Brain microvascular endothelial cell (primary cell): ENCODE data around the gene KLHL22.
"Not testable (repeated sequence)": the region's sequence is repeated elsewhere in the genome, so short reads cannot be mapped to it uniquely, and the experiment has no call there.

Experiments
- DNase-seq: peaks from one replicate; pipeline ENCODE4 v3.0.0-alpha.2; 2020
- H3K27ac ChIP-seq: fragments of 250-450 bp; sonication (Bioruptor Pico); 2 replicates; pipeline ENCODE4 v1.5.1; 2020; ENCODE audit warnings: mild to moderate bottlenecking, moderate library complexity
- H3K27me3 ChIP-seq: fragments of 250-450 bp; sonication (Bioruptor Pico); replicated peaks from 2 replicates; pipeline ENCODE4 v1.5.1; 2020; ENCODE audit warnings: mild to moderate bottlenecking
- H3K36me3 ChIP-seq: fragments of 250-450 bp; sonication (Bioruptor Pico); replicated peaks from 2 replicates; pipeline ENCODE4 v1.5.1; 2020; ENCODE audit warnings: mild to moderate bottlenecking
- H3K4me3 ChIP-seq: 2 replicates; pipeline ENCODE4 v1.5.1; 2011; ENCODE audit warnings: low read depth, mild to moderate bottlenecking, control low read depth, low read length, moderate library complexity
- in situ Hi-C: cut with HindIII; loops from 2 replicates; pipeline ENCODE4 v1.10.0; 2017; ENCODE audit warnings: low sequenced_read_pairs, low pct_ligation_motif_present
- TF ChIP-seq, protein P1 (sequence below): IDR thresholded peaks from 2 replicates; pipeline ENCODE4 v1.5.1; 2011; ENCODE audit warnings: low read depth, mild to moderate bottlenecking, moderate library complexity, low read length, control low read depth, inconsistent platforms; ENCODE audit errors: missing control alignments

Gene KLHL22

DNA sequence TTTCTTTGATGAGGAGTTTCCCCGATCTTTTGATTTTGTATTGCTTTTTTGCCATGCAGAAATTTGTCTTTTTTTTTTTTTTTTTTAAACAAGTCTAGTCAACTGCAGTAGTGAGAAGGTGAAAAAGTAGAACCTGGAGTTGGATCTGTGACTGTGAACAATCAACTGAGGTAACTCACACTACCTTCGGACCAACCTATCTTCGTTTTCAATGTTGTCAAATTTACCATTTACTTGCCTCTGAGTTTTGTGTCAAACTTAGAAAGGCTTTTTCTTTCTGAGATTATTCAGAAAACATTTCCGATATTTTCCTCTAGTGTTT is 20.5 kb downstream of the KLHL22 start:
- TF ChIP-seq, protein P1, sequence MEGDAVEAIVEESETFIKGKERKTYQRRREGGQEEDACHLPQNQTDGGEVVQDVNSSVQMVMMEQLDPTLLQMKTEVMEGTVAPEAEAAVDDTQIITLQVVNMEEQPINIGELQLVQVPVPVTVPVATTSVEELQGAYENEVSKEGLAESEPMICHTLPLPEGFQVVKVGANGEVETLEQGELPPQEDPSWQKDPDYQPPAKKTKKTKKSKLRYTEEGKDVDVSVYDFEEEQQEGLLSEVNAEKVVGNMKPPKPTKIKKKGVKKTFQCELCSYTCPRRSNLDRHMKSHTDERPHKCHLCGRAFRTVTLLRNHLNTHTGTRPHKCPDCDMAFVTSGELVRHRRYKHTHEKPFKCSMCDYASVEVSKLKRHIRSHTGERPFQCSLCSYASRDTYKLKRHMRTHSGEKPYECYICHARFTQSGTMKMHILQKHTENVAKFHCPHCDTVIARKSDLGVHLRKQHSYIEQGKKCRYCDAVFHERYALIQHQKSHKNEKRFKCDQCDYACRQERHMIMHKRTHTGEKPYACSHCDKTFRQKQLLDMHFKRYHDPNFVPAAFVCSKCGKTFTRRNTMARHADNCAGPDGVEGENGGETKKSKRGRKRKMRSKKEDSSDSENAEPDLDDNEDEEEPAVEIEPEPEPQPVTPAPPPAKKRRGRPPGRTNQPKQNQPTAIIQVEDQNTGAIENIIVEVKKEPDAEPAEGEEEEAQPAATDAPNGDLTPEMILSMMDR: no peak
- in situ Hi-C loops: no loop called here

DNA sequence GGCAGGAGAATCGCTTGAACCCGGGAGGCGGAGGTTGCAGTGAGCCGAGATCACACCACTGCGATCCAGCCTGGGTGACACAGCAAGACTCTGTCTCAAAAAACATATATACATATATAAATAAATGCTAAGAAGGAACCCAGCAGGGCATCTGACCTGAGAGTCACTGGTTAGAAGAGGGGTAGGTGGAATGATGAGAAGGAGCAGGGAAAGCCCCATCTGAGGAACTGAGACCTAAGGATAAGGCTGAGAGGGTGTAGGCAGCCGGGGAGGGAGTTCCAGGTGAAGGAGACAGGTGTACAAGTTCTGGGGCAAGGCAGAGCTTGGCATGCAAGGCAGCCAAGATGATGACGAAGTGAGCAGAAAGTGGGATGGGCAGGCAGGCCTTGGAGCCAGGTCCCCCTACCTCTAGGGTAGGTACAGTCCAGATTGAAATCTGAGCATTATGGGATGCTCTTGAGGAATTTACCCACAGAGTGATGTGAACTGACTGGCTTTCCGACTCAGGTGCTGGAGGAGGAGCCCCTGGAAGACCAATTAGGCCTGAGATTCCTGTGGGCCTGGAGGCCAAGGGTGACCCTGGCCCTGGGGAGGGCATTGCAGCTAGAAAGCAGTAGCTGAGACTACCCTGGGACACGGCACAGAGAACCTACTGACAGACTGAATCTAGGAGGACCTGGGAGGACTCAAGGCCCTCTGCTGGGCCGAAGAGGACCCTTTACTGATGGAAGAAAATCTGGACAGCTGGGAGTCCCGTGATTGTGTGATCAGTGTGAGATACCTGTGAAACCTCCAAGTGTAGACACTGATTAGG is 22.8 kb downstream of the KLHL22 start:
- H3K4me3 ChIP-seq: no peak overlapping the region
- no peak overlapping the region for H3K27ac ChIP-seq
- in situ Hi-C loops: no loop called here
- H3K27me3 ChIP-seq: no peaks in the 10 kb centered on the region
- TF ChIP-seq, protein P1: no peak
- no peak for DNase-seq
- peaks cover 11% of the 10 kb centered on the region for H3K36me3 ChIP-seq

More for the DNA sequence above, 20.5 kb downstream of the KLHL22 start:
- Histone ChIP-seq H3K27ac (no peak overlapping the region), H3K27me3 (no peaks in the 10 kb centered on the region), H3K36me3 (peaks cover 11% of the 10 kb centered on the region), H3K4me3 (no peak overlapping the region)
- DNase-seq: no peak

DNA sequence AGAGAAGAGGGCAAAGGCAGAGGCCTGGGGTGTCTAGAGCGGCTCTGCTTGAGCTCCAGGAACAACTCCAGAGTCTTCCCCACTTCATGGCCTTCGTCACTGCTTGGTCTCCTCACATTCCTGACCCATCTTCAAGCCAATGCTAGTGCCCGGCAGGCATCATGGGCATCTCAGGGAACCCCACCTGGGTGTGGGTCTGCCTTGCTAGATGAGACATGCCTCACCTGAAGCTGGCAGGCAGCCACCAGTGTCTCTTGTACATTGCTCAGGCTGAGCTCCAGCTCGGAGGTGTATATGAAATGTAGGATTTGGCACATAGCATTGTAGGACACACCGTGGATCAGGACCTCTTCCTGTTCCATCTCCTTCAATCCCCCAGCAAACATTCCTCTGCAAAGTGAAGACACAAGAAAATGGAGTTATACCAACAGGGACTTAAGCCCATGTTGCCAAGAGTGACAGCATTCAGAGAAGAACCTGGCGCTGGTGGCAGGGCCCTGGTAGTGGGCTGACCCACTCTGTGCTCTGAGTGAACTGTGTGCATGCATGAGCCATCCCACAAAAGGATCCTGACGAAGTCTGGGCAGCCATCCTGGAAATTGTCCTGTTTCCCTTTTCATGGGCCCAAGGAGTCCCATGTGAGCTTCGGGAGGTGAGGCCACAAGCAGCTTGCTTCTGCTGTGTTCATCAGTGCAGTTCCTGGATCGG is 24.3 kb downstream of the KLHL22 start:
- in situ Hi-C loops: no loop called here

DNA sequence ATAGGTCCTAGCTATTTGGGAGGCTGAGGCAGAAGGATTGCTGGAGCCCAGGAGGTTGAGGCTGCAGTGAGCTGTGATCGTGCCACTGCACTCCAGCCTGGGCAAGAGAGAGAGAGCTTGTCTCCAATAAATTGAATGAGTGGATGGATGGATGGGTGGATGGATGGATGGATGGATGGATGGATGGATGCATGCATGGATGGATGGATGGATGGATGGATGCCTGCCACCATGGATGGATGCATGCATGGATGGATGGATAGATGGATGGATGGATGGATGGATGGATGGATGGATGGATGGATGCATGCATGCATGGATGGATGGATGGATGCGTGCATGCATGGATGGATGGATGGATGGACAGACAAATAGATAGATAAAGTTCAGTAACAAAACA is 25.1 kb downstream of the KLHL22 start:
- H3K36me3 ChIP-seq: peaks cover 11% of the 10 kb centered on the region
- H3K4me3 ChIP-seq, in situ Hi-C loops, H3K27me3 ChIP-seq, DNase-seq, H3K27ac ChIP-seq: not testable (repeated sequence)

More for the DNA sequence above, 24.3 kb downstream of the KLHL22 start:
- H3K4me3 ChIP-seq: no peak overlapping the region
- TF ChIP-seq, protein P1: no peak
- H3K27me3 ChIP-seq: no peaks in the 10 kb centered on the region
- DNase-seq: no peak
- peaks cover 11% of the 10 kb centered on the region for H3K36me3 ChIP-seq
- H3K27ac ChIP-seq: no peak overlapping the region

DNA sequence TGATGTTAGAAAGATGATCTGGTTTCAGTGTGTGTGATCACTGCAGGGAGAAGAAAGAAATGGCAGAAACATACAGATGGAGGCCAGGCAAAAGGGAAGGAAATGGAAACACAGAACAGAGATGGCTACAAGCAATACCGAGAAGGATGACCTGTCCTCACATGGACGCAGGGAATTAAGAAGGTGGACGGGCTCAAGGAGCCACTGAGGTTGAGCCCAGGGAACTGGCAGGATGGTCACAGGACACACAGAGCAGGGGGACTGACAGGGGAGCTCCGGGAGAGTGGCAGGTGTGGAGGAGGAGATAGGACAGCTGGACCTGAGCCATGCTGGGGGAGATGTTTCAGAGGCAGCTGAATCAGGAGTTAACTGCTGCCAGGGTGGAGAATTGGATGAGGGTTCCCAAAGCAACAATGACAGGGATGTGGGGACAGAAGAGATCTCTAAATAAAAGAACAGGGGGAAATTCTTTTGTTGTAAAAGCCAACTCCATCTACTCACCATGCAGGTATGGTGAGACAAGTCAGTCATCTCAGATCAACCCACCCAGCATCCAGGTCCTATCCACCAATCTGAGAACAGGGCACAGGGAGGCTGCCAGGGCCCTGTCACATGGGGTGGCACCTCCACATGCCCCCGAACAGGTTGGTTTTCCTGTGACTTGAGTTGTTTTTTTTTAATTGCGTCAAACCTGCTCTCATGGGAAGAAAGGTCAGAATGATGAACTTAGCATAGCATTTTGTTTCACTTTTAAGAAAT is 26.3 kb downstream of the KLHL22 start:
- Histone ChIP-seq H3K36me3 (peaks cover 15% of the 10 kb centered on the region), H3K27ac (no peak overlapping the region), H3K27me3 (no peaks in the 10 kb centered on the region), H3K4me3 (no peak overlapping the region)
- DNase-seq: no peak
- in situ Hi-C loops: no loop called here
- TF ChIP-seq, protein P1: no peak

DNA sequence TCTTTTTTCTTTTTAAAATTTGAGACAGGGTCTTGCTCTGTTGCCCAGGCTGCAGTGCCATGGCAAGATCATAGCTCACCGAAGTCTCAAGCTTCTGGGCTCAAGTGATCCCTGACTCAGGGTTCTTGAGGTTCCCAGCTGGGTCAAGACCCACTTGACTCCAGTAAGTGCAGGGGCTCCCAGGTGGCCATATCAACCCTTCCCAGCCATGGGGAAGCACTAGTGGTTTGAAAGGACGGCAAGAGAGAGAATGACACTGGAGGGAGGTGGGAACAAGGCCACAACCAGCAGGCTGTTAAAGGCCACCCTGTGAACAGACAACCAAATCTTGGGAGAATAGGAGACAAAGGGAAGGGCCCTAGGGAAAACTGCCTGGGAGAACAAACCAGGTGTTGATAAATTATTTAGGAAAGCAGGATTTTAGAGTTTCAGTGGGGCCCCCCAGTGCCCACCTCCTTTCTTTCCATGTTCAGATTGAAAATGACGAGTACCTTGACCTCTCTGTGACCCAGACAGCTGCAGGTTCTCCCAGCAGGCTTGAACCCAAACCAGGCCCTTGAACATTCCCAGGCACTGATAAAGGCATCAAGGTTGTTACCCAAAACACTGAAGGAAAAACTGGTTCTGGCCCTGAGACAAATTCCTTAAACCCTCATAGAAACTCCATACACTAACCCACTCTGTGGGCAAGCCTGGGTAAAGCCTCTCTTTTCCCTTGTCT is 28.8 kb downstream of the KLHL22 start:
- Histone ChIP-seq H3K4me3 (no peak overlapping the region), H3K27ac (no peak overlapping the region), H3K36me3 (peaks cover 21% of the 10 kb centered on the region), H3K27me3 (no peaks in the 10 kb centered on the region)
- TF ChIP-seq, protein P1: no peak
- DNase-seq: no peak
- in situ Hi-C loops: no loop called here
